DOHH2 (cell line): ENCODE results near the gene TSPAN17.

Experiments
- H3F3A ChIP-seq: fragments of 200-600 bp; sonication (generic), shearing (Covaris generic); 2 replicates; pipeline ENCODE4 v1.6.0; 2016; ENCODE audit warnings: antibody characterized with exemption, mild to moderate bottlenecking; ENCODE audit not compliant: control insufficient read depth, insufficient read depth
- H3K27ac ChIP-seq: fragments of 200-600 bp; sonication (generic); 2 replicates; pipeline ENCODE4 v1.5.1; 2014; ENCODE audit warnings: low read depth, mild to moderate bottlenecking, low read length, moderate library complexity
- H3K27me3 ChIP-seq: fragments of 200-600 bp; sonication (generic); 2 replicates; pipeline ENCODE4 v1.6.1; 2014; ENCODE audit warnings: mild to moderate bottlenecking, low read length, mixed read lengths; ENCODE audit not compliant: control insufficient read depth
- H3K36me3 ChIP-seq: fragments of 200-600 bp; sonication (generic); 2 replicates; pipeline ENCODE4 v1.6.1; 2014; ENCODE audit warnings: mild to moderate bottlenecking, low read length, moderate library complexity, mixed read lengths; ENCODE audit not compliant: control insufficient read depth
- H3K4me1 ChIP-seq: fragments of 200-600 bp; sonication (generic); 2 replicates; pipeline ENCODE4 v1.6.1; 2014; ENCODE audit warnings: mild to moderate bottlenecking, low read length, mixed read lengths; ENCODE audit not compliant: control insufficient read depth
- H3K4me2 ChIP-seq: fragments of 200-600 bp; sonication (generic); 2 replicates; pipeline ENCODE4 v1.6.0; 2014; ENCODE audit warnings: mild to moderate bottlenecking, low read length, moderate library complexity
- H3K4me3 ChIP-seq: fragments of 200-600 bp; sonication (generic); 2 replicates; pipeline ENCODE4 v1.5.1; 2014; ENCODE audit warnings: mild to moderate bottlenecking, low read length, mixed read lengths
- H3K79me2 ChIP-seq: fragments of 200-600 bp; sonication (generic); 2 replicates; pipeline ENCODE4 v1.6.1; 2014; ENCODE audit warnings: mild to moderate bottlenecking, low read length, mixed read lengths; ENCODE audit not compliant: control insufficient read depth
- H3K9me2 ChIP-seq: fragments of 200-600 bp; sonication (generic); replicated peaks from 2 replicates; pipeline ENCODE4 v1.6.1; 2014; ENCODE audit warnings: mild to moderate bottlenecking, low read length, mixed read lengths; ENCODE audit not compliant: control insufficient read depth
- H3K9me3 ChIP-seq: fragments of 200-600 bp; sonication (generic); 2 replicates; pipeline ENCODE4 v1.6.1; 2014; ENCODE audit warnings: antibody characterized with exemption, low read length, mixed read lengths; ENCODE audit not compliant: control insufficient read depth, insufficient read depth
- H4K20me1 ChIP-seq: fragments of 200-600 bp; sonication (generic); 2 replicates; pipeline ENCODE4 v1.6.0; 2014; ENCODE audit warnings: low read depth, mild to moderate bottlenecking, antibody characterized with exemption, low read length, moderate library complexity; ENCODE audit not compliant: control insufficient read depth, insufficient read depth
- CTCF ChIP-seq: fragments of 200-600 bp; sonication (generic); IDR thresholded peaks from one replicate; pipeline ENCODE4 v1.5.1; 2014; ENCODE audit warnings: antibody characterized with exemption, mild to moderate bottlenecking, low read depth, low read length; ENCODE audit not compliant: poor library complexity, severe bottlenecking
- EZH2phosphoT487 ChIP-seq: fragments of 200-600 bp; sonication (generic); IDR thresholded peaks from 2 replicates; pipeline ENCODE4 v1.6.1; 2017; ENCODE audit warnings: borderline replicate concordance, mild to moderate bottlenecking, antibody characterized with exemption, low read length, moderate library complexity, mixed read lengths

The TSPAN17 gene

GRCh38 chr5:176608142-176608705 lies 39.1 kb upstream of the TSPAN17 start:
- no peak for TF ChIP-seq CTCF
- TF ChIP-seq EZH2phosphoT487: no peak
- H3K9me3 ChIP-seq: no peaks in the 10 kb centered on the region
- H3K4me3 ChIP-seq: no peak overlapping the region
- H3K4me2 ChIP-seq: peak overlapping the region; percentile 86; the same call in 1 of the 2 replicates
- H3K27me3 ChIP-seq: peaks cover 13% of the 10 kb centered on the region
- H3K79me2 ChIP-seq: peaks cover 31% of the 10 kb centered on the region
- no peak overlapping the region for H3K27ac ChIP-seq
- H3K9me2 ChIP-seq: no peaks in the 10 kb centered on the region
- H3K36me3 ChIP-seq: no peaks in the 10 kb centered on the region; the same call in 1 of the 2 replicates
- H3F3A ChIP-seq: peaks cover 4% of the 10 kb centered on the region; the same call in 1 of the 2 replicates
- peaks cover 14% of the 10 kb centered on the region for H3K4me1 ChIP-seq
- H4K20me1 ChIP-seq: peaks cover 8% of the 10 kb centered on the region

- no peaks in the 10 kb centered on the region for H3K9me2 ChIP-seq
- peak overlapping the region; percentile 83 for H3K4me3 ChIP-seq
- no peak overlapping the region for H3K27ac ChIP-seq
- peaks cover 14% of the 10 kb centered on the region for H3K4me1 ChIP-seq
- no peaks in the 10 kb centered on the region for H3K9me3 ChIP-seq
- no peaks in the 10 kb centered on the region; the same call in 1 of the 2 replicates for H3K36me3 ChIP-seq
- H3K4me2 ChIP-seq: peak overlapping the region; percentile 86
- peaks cover 8% of the 10 kb centered on the region for H4K20me1 ChIP-seq
- H3K79me2 ChIP-seq: peaks cover 31% of the 10 kb centered on the region
- no peak for TF ChIP-seq CTCF
- TF ChIP-seq EZH2phosphoT487: no peak
- H3F3A ChIP-seq: peaks cover 4% of the 10 kb centered on the region; the same call in 1 of the 2 replicates
- peaks cover 13% of the 10 kb centered on the region for H3K27me3 ChIP-seq
Measured at GRCh38 chr5:176608937-176609723, 38.2 kb upstream of the TSPAN17 start.

- peak within 1 kb of the TSS; percentile 83 for H3K4me3 ChIP-seq
- no peaks in the 10 kb centered on the region; the same call in 1 of the 2 replicates for H3K36me3 ChIP-seq
- H3K4me2 ChIP-seq: peak within 1 kb of the TSS; percentile 86
- peaks cover 13% of the 10 kb centered on the region for H3K27me3 ChIP-seq
- H3K9me2 ChIP-seq: no peaks in the 10 kb centered on the region
- H3K27ac ChIP-seq: no peak within 1 kb of the TSS
- H3F3A ChIP-seq: peaks cover 4% of the 10 kb centered on the region; the same call in 1 of the 2 replicates
- peaks cover 31% of the 10 kb centered on the region for H3K79me2 ChIP-seq
- H3K4me1 ChIP-seq: peaks cover 14% of the 10 kb centered on the region
- TF ChIP-seq EZH2phosphoT487 (no peak), CTCF (no peak)
- no peaks in the 10 kb centered on the region for H3K9me3 ChIP-seq
- H4K20me1 ChIP-seq: peaks cover 8% of the 10 kb centered on the region
Measured at GRCh38 chr5:176609724-176610434, 37.4 kb upstream of the TSPAN17 start, which contains the start of gene GPRIN1. TSS of gene GPRIN1 (minus strand) at chr5:176610156. CDS start at chr5:176599834, 10,322 bp downstream.
